Measurements from ENCODE around the gene PXMP4. TPM values are rescaled to one million over a fixed set of nuclear protein-coding genes. Genes with fewer than 3 reads are reported as not detected.

Gene PXMP4
- total RNA-seq, 1 experiment from 2014 or later = 18.7 TPM

DNA sequence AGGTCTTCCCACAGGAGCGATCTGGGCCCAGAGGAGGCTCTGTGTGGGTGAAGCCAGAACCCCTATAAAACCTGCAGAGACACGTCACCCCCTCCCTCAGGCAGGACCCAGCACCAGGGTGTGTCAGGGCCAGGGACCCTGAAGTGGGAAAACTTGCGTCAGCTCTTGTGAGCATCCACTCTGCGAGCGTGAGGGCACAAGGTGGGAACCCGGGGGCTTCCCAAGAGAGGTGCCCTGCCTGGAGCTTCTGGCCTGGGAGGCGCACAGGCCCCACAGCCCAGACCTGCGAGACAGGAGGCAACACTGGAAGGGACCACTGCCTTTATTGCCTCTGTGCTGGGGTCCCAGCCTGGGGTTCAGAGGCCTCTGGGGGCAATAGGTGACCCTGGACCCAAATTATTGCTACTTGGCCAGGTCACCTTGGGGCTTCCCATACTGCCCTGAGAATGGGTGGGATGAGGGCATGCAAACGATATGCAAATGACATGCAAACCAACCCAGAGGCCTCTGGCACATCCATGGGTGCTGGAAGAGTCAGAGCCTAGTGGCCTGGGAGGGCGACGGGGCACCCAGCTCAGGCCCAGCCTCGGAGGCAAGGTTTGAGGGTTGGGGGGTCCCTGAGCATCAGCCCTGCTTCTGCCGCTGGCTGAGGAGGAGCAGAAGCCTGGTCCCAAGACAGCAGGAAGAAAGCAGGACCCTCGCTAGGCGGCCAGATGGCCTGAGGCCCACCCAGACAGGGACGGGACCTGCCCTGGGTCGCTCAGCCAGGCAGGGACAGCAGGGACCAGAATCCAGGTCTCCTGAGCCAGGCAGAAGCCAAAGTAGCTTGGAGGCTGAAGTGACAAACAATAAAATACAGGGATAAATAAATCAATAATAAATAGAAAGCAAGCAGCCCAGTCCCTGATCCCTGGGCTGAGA is 63.1 kb downstream of the PXMP4 start:
- Mint-ChIP-seq H3K27ac (ENCODE audit: unreplicated experiment) (peak overlapping the region; percentile 23), H3K36me3 (ENCODE audit: insufficient read depth, unreplicated experiment) (peaks cover 34% of the 10 kb centered on the region)
- intact Hi-C loops (cut with micrococcal nuclease; ENCODE audit: unreplicated experiment) = no loop called here

DNA sequence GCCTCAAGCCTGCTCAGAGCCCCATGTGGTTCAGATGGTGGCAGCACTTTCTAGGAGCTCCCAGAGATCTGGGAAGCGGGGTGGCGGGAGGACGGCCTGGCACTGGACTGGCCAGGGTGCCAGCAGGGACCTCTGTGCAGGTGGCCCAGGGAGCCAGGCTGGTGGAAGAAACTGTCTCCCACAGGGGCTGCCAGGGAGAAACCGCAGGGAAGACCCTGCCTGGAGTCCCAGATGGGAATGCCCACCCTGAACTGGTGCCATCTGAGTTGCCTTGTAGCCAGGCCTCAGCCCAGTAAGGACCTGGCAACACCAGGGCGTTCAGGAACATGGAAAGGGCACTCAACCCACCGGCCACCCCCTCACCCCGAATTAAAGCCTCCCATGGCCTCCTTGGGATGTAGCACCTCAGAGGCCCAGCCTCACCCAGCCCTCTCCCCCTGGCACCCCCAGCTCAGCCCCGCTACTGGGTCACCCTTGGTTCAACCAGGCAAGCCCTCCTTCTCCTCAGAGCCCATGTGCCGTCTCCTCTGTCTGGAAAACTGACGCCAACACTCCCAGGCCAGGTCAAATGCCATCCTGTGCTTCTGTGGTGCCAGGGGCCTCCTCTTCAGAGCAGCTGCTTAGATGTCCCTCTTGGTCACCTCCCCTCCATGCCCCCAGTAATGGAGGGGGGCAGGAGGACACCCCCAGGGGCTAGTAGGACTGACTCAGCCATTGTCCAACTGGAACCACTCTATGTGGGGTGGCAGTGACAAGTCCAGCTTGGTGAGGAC is 63.9 kb downstream of the PXMP4 start:
- no TSS peak for BruUV-seq (replicated peaks)
- Mint-ChIP-seq H3K4me1 (ENCODE audit: low read depth, unreplicated experiment) (peaks cover 43% of the 10 kb centered on the region), H3K4me3 (ENCODE audit: low read depth, unreplicated experiment) (no peak overlapping the region), H3K27me3 (ENCODE audit: unreplicated experiment) (no peaks in the 10 kb centered on the region), H3K36me3 (ENCODE audit: insufficient read depth, unreplicated experiment) (peaks cover 39% of the 10 kb centered on the region), H3K9me3 (ENCODE audit: low read depth, unreplicated experiment) (no peaks in the 10 kb centered on the region), H3K27ac (ENCODE audit: unreplicated experiment) (peak overlapping the region; percentile 23)
- TF ChIP-seq, protein P1, sequence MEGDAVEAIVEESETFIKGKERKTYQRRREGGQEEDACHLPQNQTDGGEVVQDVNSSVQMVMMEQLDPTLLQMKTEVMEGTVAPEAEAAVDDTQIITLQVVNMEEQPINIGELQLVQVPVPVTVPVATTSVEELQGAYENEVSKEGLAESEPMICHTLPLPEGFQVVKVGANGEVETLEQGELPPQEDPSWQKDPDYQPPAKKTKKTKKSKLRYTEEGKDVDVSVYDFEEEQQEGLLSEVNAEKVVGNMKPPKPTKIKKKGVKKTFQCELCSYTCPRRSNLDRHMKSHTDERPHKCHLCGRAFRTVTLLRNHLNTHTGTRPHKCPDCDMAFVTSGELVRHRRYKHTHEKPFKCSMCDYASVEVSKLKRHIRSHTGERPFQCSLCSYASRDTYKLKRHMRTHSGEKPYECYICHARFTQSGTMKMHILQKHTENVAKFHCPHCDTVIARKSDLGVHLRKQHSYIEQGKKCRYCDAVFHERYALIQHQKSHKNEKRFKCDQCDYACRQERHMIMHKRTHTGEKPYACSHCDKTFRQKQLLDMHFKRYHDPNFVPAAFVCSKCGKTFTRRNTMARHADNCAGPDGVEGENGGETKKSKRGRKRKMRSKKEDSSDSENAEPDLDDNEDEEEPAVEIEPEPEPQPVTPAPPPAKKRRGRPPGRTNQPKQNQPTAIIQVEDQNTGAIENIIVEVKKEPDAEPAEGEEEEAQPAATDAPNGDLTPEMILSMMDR (IDR thresholded peaks at IDR 0.05; ENCODE audit: unreplicated experiment) = no peak
- CTCF ChIA-PET = no interaction called here
- intact Hi-C loops (cut with micrococcal nuclease; ENCODE audit: unreplicated experiment) = no loop called here
- no peak for DNase-seq

More for the DNA sequence above, 63.1 kb downstream of the PXMP4 start:
- Mint-ChIP-seq H3K4me1 (ENCODE audit: low read depth, unreplicated experiment) (peaks cover 34% of the 10 kb centered on the region), H3K4me3 (ENCODE audit: low read depth, unreplicated experiment) (no peak overlapping the region), H3K27me3 (ENCODE audit: unreplicated experiment) (no peaks in the 10 kb centered on the region), H3K9me3 (ENCODE audit: low read depth, unreplicated experiment) (no peaks in the 10 kb centered on the region)
- TF ChIP-seq, protein P1 (IDR thresholded peaks at IDR 0.05; ENCODE audit: unreplicated experiment) = no peak
- DNase-seq = no peak
- no TSS peak for BruUV-seq (replicated peaks)
- CTCF ChIA-PET = no interaction called here

DNA sequence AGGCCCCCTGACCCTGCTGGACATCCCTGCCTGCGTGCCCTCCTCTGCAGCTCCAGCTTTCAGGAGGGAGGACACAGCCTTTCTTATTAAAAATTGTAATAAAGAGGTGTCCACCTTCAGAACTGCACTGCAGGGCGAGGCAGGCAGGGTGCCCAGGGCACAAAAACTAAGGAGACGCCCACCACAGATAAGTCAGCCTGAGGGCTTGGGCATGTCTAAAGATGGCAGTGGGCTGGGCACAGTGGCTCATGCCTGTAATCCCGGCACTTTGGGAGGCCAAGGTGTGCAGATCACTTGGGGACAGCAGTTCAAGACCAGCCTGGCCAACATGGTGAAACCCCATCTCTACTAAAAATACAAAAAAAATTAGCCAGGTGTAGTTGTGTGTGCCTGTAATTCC is 64.9 kb downstream of the PXMP4 start:
- TF ChIP-seq, protein P1 (IDR thresholded peaks at IDR 0.05; ENCODE audit: unreplicated experiment) = no peak
- Mint-ChIP-seq H3K27ac (ENCODE audit: unreplicated experiment) (peak overlapping the region; percentile 71), H3K9me3 (ENCODE audit: low read depth, unreplicated experiment) (no peaks in the 10 kb centered on the region), H3K4me1 (ENCODE audit: low read depth, unreplicated experiment) (peaks cover 53% of the 10 kb centered on the region), H3K27me3 (ENCODE audit: unreplicated experiment) (no peaks in the 10 kb centered on the region), H3K4me3 (ENCODE audit: low read depth, unreplicated experiment) (peak overlapping the region; percentile 55), H3K36me3 (ENCODE audit: insufficient read depth, unreplicated experiment) (peaks cover 49% of the 10 kb centered on the region)
- no TSS peak for BruUV-seq (replicated peaks)
- DNase-seq = no peak
- CTCF ChIA-PET = interaction anchor here (0.5 to 3.0 kb wide), 3 partner anchors 12 to 207 kb away, joined by 3 to 47 read pairs (median 6); partner anchors contain the start of gene ACTL10
- intact Hi-C loops (cut with micrococcal nuclease; ENCODE audit: unreplicated experiment) = no loop called here

DNA sequence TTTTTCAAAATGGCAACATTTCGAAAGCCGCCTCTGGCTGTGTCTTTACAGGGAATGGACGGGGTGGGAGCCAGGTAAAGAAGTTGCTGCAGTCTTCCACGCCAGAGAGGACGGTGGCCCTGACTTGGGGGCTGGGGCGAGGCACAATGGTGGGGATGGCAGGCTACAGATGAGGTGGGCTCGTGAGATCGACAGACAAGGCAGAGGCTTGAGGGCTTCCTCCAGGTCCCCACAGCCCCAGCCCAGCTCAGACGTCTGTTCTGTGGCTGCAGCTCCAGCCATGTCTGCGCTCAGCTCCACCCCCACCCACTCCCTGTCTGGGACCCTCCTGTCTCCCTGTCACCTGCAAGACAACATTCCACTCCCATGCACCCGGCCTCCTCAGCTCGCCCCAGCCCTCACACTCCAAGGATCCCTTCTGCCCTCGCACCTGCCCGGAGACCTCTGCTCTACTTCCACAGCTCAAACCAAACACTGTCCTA is 65.4 kb downstream of the PXMP4 start:
- intact Hi-C loops (cut with micrococcal nuclease; ENCODE audit: unreplicated experiment) = loop anchor here (5.0 kb wide), 2 partner anchors 137 to 197 kb away; no protein-coding TSS in a partner anchor
- peaks cover 49% of the 10 kb centered on the region for H3K36me3 Mint-ChIP-seq (ENCODE audit: insufficient read depth, unreplicated experiment)
- BruUV-seq (replicated peaks) = no TSS peak

More for the DNA sequence above, 65.4 kb downstream of the PXMP4 start:
- TF ChIP-seq, protein P1 (IDR thresholded peaks at IDR 0.05; ENCODE audit: unreplicated experiment) = no peak
- CTCF ChIA-PET = interaction anchor here (0.5 to 3.0 kb wide), 8 partner anchors 9 to 254 kb away, joined by 3 to 47 read pairs (median 6); partner anchors contain the start of genes ACTL10, CDK5RAP1 and PXMP4
- peaks cover 53% of the 10 kb centered on the region for H3K4me1 Mint-ChIP-seq (ENCODE audit: low read depth, unreplicated experiment)
- peak overlapping the region; percentile 71 for H3K27ac Mint-ChIP-seq (ENCODE audit: unreplicated experiment)
- H3K27me3 Mint-ChIP-seq (ENCODE audit: unreplicated experiment) = no peaks in the 10 kb centered on the region
- peak overlapping the region; percentile 55 for H3K4me3 Mint-ChIP-seq (ENCODE audit: low read depth, unreplicated experiment)
- no peaks in the 10 kb centered on the region for H3K9me3 Mint-ChIP-seq (ENCODE audit: low read depth, unreplicated experiment)
- no peak for DNase-seq

Data from Calu3 (cell line).